Epithelial cell of esophagus (primary cell): Measurements from ENCODE around the gene ZNF839.

Source experiments
- DNase-seq: peaks from one replicate; pipeline ENCODE4 v3.0.0; 2010; ENCODE audit warnings: low read depth
- H3K4me3 ChIP-seq: 2 replicates; pipeline ENCODE4 v1.5.1; 2011; ENCODE audit warnings: mild to moderate bottlenecking, low read length, control low read depth
- CTCF ChIP-seq: IDR thresholded peaks from 2 replicates; pipeline ENCODE4 v1.5.1; 2011; ENCODE audit warnings: low read depth, mild to moderate bottlenecking, low read length, control low read depth, inconsistent platforms; ENCODE audit not compliant: insufficient read depth; ENCODE audit errors: missing control alignments

Gene ZNF839

GRCh38 chr14:102314242-102315011, 5.1 kb upstream of the ZNF839 start:
- peak; percentile 81 for DNase-seq
- peak overlapping the region; percentile 51 for H3K4me3 ChIP-seq
- peak; percentile 84 for TF ChIP-seq CTCF

GRCh38 chr14:102315121-102315520, 4.4 kb upstream of the ZNF839 start:
- H3K4me3 ChIP-seq = no peak overlapping the region
- no peak for TF ChIP-seq CTCF
- DNase-seq = no peak

GRCh38 chr14:102316338-102316742, 3.2 kb upstream of the ZNF839 start:
- DNase-seq = peak; percentile 59
- no peak for TF ChIP-seq CTCF
- peak overlapping the region; percentile 63 for H3K4me3 ChIP-seq

GRCh38 chr14:102316743-102317563, 2.6 kb upstream of the ZNF839 start:
- peak; percentile 56 for TF ChIP-seq CTCF
- peak overlapping the region; percentile 63 for H3K4me3 ChIP-seq
- peak; percentile 84 for DNase-seq

- peak overlapping the region; percentile 63 for H3K4me3 ChIP-seq
- no peak for TF ChIP-seq CTCF
- peak; percentile 52 for DNase-seq
These were observed 1.8 kb upstream of the ZNF839 start for GRCh38 chr14:102317564-102318248.

GRCh38 chr14:102318781-102319276, 717 bp upstream of the ZNF839 start:
- TF ChIP-seq CTCF = no peak
- no peak for DNase-seq
- peak overlapping the region; percentile 74 for H3K4me3 ChIP-seq
